ACHN (cell line): ENCODE results near the gene FCHSD2.
"Not testable (repeated sequence)": the region's sequence is repeated elsewhere in the genome, so short reads cannot be mapped to it uniquely, and the experiment has no call there.

Experiments used
- DNase-seq: peaks from one replicate; pipeline ENCODE4 v3.0.0-alpha.2; 2015
- in situ Hi-C: cut with HindIII; loops from 2 replicates; pipeline ENCODE4 v1.10.0; 2017; ENCODE audit warnings: low sequenced_read_pairs, low pct_ligation_motif_present, low pct_unique_long_range_greater_than_20kb

The FCHSD2 gene

GRCh38 chr11:72875736-72876135, 266.4 kb downstream of the FCHSD2 start:
- in situ Hi-C loops, result no loop called here
- DNase-seq, result no peak

GRCh38 chr11:72872012-72872411, 270.1 kb downstream of the FCHSD2 start:
- no peak for DNase-seq
- in situ Hi-C loops, result no loop called here

- in situ Hi-C loops, result no loop called here
- no peak for DNase-seq
Measured at GRCh38 chr11:72871119-72871518, 271.0 kb downstream of the FCHSD2 start.

GRCh38 chr11:72869831-72870230, 272.3 kb downstream of the FCHSD2 start:
- DNase-seq, result peak; percentile 12
- in situ Hi-C loops, result no loop called here

- in situ Hi-C loops, result no loop called here
- no peak for DNase-seq
Measured at GRCh38 chr11:72867970-72868369, 274.1 kb downstream of the FCHSD2 start.

- no peak for DNase-seq
- in situ Hi-C loops, result no loop called here
Measured at GRCh38 chr11:72864702-72865655, 277.1 kb downstream of the FCHSD2 start.

- in situ Hi-C loops, result no loop called here
Measured at GRCh38 chr11:72863916-72864315, 278.2 kb downstream of the FCHSD2 start.

GRCh38 chr11:72863091-72863490, 279.0 kb downstream of the FCHSD2 start:
- in situ Hi-C loops, result no loop called here
- DNase-seq, result no peak

More at GRCh38 chr11:72863916-72864315, 278.2 kb downstream of the FCHSD2 start:
- no peak for DNase-seq

GRCh38 chr11:72860592-72860991, 281.5 kb downstream of the FCHSD2 start:
- in situ Hi-C loops, result no loop called here
- no peak for DNase-seq

- in situ Hi-C loops, result no loop called here
- no peak for DNase-seq
Measured at GRCh38 chr11:72860010-72860409, 282.1 kb downstream of the FCHSD2 start.

GRCh38 chr11:72859126-72859525, 283.0 kb downstream of the FCHSD2 start:
- DNase-seq, result no peak

GRCh38 chr11:72858267-72858666, 283.9 kb downstream of the FCHSD2 start:
- in situ Hi-C loops, DNase-seq: not testable (repeated sequence)

More at GRCh38 chr11:72859126-72859525, 283.0 kb downstream of the FCHSD2 start:
- in situ Hi-C loops, result no loop called here

- in situ Hi-C loops, result no loop called here
- DNase-seq, result no peak
Measured at GRCh38 chr11:72856551-72857345, 285.4 kb downstream of the FCHSD2 start.

GRCh38 chr11:72856065-72856464, 286.1 kb downstream of the FCHSD2 start:
- in situ Hi-C loops, result no loop called here
- DNase-seq, result no peak

GRCh38 chr11:72851726-72852125, 290.4 kb downstream of the FCHSD2 start:
- in situ Hi-C loops, result no loop called here
- DNase-seq, result no peak

- DNase-seq, result no peak
Measured at GRCh38 chr11:72850832-72851231, 291.3 kb downstream of the FCHSD2 start.

GRCh38 chr11:72848846-72849466, 293.2 kb downstream of the FCHSD2 start:
- in situ Hi-C loops, result no loop called here

More at GRCh38 chr11:72850832-72851231, 291.3 kb downstream of the FCHSD2 start:
- in situ Hi-C loops, result no loop called here

GRCh38 chr11:72844356-72844755, 297.8 kb downstream of the FCHSD2 start:
- DNase-seq, result no peak
- in situ Hi-C loops, result no loop called here

More at GRCh38 chr11:72848846-72849466, 293.2 kb downstream of the FCHSD2 start:
- peak; percentile 36 for DNase-seq
